Measurements from ENCODE around the gene VTI1A. TPM values are rescaled to one million over a fixed set of nuclear protein-coding genes. Genes with fewer than 3 reads are reported as not detected.
A peak's percentile ranks its signal among the peaks of the same experiment; 100 is the strongest.

VTI1A gene
- total and polyA plus RNA-seq, 2 of the 13 experiments (the other 11 are each of a cell fraction or from before 2014, with no cell fraction given): 11.7 to 32.7 TPM

- TF ChIP-seq ZFP41 (CRISPR knock-in tag; IDR thresholded peaks at IDR 0.05; ENCODE audit: borderline replicate concordance) (no peak), ZKSCAN5 (CRISPR knock-in tag; IDR thresholded peaks at IDR 0.05) (no peak), TMF1 (CRISPR knock-in tag; IDR thresholded peaks at IDR 0.05; ENCODE audit: low read depth) (no peak), HNRNPUL1 (IDR thresholded peaks at IDR 0.05; ENCODE audit: low read depth, low read length) (no peak), IKZF4 (CRISPR knock-in tag; IDR thresholded peaks at IDR 0.05; ENCODE audit: borderline replicate concordance, low read depth, not compliant biosample characterization) (no peak), SETDB1 (CRISPR knock-in tag; IDR thresholded peaks at IDR 0.05; ENCODE audit: borderline replicate concordance) (no peak), SP4 (CRISPR knock-in tag; IDR thresholded peaks at IDR 0.05) (no peak), CHCHD3 (CRISPR knock-in tag; IDR thresholded peaks at IDR 0.05) (no peak), BORCS8-MEF2B (CRISPR knock-in tag; IDR thresholded peaks at IDR 0.05) (no peak), KAT2B (IDR thresholded peaks at IDR 0.05; ENCODE audit: borderline replicate concordance, low read depth, low read length) (no peak), ZNF761 (CRISPR knock-in tag; conservative IDR thresholded peaks at IDR 0.05) (no peak), ZNF564 (CRISPR knock-in tag; IDR thresholded peaks at IDR 0.05) (no peak), ZNF143 (CRISPR knock-in tag; IDR thresholded peaks at IDR 0.05) (no peak), ADNP (CRISPR knock-in tag; IDR thresholded peaks at IDR 0.05) (no peak), ZKSCAN1 (IDR thresholded peaks at IDR 0.05; ENCODE audit: low read length) (no peak), ZMYM4 (CRISPR knock-in tag; IDR thresholded peaks at IDR 0.05) (peak; percentile 79), XBP1 (CRISPR knock-in tag; IDR thresholded peaks at IDR 0.05) (no peak), ZNF441 (CRISPR knock-in tag; IDR thresholded peaks at IDR 0.05; ENCODE audit: borderline replicate concordance) (no peak), MEF2D (CRISPR knock-in tag; IDR thresholded peaks at IDR 0.05) (0 out of 2 replicates have a peak, but pooled peaks have one; percentile 23), ZNF563 (CRISPR knock-in tag; IDR thresholded peaks at IDR 0.05) (no peak), HOXA3 (CRISPR knock-in tag; IDR thresholded peaks at IDR 0.05) (peak; percentile 65; the same call in 1 of the 2 replicates), ARID3A (IDR thresholded peaks at IDR 0.05; ENCODE audit: low read depth, low read length) (peak; percentile 50), PHF21A (CRISPR knock-in tag; IDR thresholded peaks at IDR 0.05) (peak; percentile 39; the same call in 1 of the 2 replicates), SNRNP70 (IDR thresholded peaks at IDR 0.05; ENCODE audit: low read depth, low read length) (no peak), ZNF713 (CRISPR knock-in tag; IDR thresholded peaks at IDR 0.05) (no peak), HMGXB4 (CRISPR knock-in tag; IDR thresholded peaks at IDR 0.05; ENCODE audit: borderline replicate concordance in 1 of 2, low read depth in 1 of 2) (no peak)
- TF ChIP-seq, protein P1, sequence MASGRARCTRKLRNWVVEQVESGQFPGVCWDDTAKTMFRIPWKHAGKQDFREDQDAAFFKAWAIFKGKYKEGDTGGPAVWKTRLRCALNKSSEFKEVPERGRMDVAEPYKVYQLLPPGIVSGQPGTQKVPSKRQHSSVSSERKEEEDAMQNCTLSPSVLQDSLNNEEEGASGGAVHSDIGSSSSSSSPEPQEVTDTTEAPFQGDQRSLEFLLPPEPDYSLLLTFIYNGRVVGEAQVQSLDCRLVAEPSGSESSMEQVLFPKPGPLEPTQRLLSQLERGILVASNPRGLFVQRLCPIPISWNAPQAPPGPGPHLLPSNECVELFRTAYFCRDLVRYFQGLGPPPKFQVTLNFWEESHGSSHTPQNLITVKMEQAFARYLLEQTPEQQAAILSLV (CRISPR knock-in tag; IDR thresholded peaks at IDR 0.05; ENCODE audit: borderline replicate concordance): no peak
- TF ChIP-seq, protein P2, sequence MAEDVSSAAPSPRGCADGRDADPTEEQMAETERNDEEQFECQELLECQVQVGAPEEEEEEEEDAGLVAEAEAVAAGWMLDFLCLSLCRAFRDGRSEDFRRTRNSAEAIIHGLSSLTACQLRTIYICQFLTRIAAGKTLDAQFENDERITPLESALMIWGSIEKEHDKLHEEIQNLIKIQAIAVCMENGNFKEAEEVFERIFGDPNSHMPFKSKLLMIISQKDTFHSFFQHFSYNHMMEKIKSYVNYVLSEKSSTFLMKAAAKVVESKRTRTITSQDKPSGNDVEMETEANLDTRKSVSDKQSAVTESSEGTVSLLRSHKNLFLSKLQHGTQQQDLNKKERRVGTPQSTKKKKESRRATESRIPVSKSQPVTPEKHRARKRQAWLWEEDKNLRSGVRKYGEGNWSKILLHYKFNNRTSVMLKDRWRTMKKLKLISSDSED (CRISPR knock-in tag; IDR thresholded peaks at IDR 0.05): no peak
These were observed 231.6 kb downstream of the VTI1A start (continued) for GRCh38 chr10:112678581-112678980.

All from HepG2 (cell line).